Mammary epithelial cell (primary cell): Measurements from ENCODE around the gene ASIP.

Experiments
- CTCF ChIP-seq, 2 donors: IDR thresholded peaks in 1 of 2; conservative IDR thresholded peaks in 1 of 2; 2 replicates each; pipeline ENCODE4 v1.5.1; 2011 to 2012; ENCODE audit warnings: inconsistent platforms in 2 of 2, low read length in 2 of 2, mild to moderate bottlenecking in 2 of 2, control low read depth in 1 of 2, low read depth in 1 of 2; ENCODE audit not compliant: insufficient read depth in 1 of 2; ENCODE audit errors: extremely low read depth in 1 of 2
- EZH2 ChIP-seq: IDR thresholded peaks from 2 replicates; pipeline ENCODE4 v1.6.1; 2012; ENCODE audit warnings: low read length, inconsistent platforms, borderline replicate concordance

GRCh38 chr20:34293119-34293518, 51.9 kb downstream of the ASIP start:
- TF ChIP-seq CTCF (conservative IDR thresholded peaks at IDR 0.05 in 1 of 2, IDR thresholded peaks at IDR 0.05 in 1 of 2; ENCODE audit: extremely low read depth in 1 of 2, insufficient read depth in 1 of 2, low read depth in 1 of 2, low read length in 2 of 2) (no peak), EZH2 (no peak)
